Mesenchymal stem cell (in vitro differentiated cells and primary cell): ENCODE measurements around the gene IGFBP4.

Source experiments
- DNase-seq: peaks from one replicate; pipeline ENCODE4 v3.0.0-alpha.2; 2013
- H2AFZ ChIP-seq: one replicate; pipeline ENCODE4 v1.6.1; 2013; ENCODE audit warnings: low read depth, mild to moderate bottlenecking, control low read depth, inconsistent platforms, low read length, moderate library complexity
- H2AK5ac ChIP-seq: 2 replicates; pipeline ENCODE4 v1.6.1; 2013; ENCODE audit warnings: low read length, moderate library complexity, mild to moderate bottlenecking, inconsistent platforms; ENCODE audit not compliant: severe bottlenecking
- H2BK120ac ChIP-seq: one replicate; pipeline ENCODE4 v1.6.1; 2013; ENCODE audit warnings: low read depth, mild to moderate bottlenecking, inconsistent platforms, low read length, moderate library complexity
- H2BK12ac ChIP-seq, 2 experiments: one replicate each; pipeline ENCODE4 v1.6.1; 2013; ENCODE audit warnings: inconsistent platforms in 2 of 2, low read length in 2 of 2, mild to moderate bottlenecking in 2 of 2, moderate library complexity in 2 of 2, control low read depth in 1 of 2
- H2BK15ac ChIP-seq: one replicate; pipeline ENCODE4 v1.6.1; 2013; ENCODE audit warnings: mild to moderate bottlenecking, low read depth, inconsistent platforms; ENCODE audit not compliant: poor library complexity, severe bottlenecking
- H2BK5ac ChIP-seq: 2 replicates; pipeline ENCODE4 v1.6.1; 2013; ENCODE audit warnings: low read depth, mild to moderate bottlenecking, low read length, control low read depth, inconsistent platforms; ENCODE audit not compliant: poor library complexity, severe bottlenecking
- H3K14ac ChIP-seq, 2 experiments: one replicate each; pipeline ENCODE4 v1.6.1; 2013; ENCODE audit warnings: inconsistent platforms in 2 of 2, low read length in 2 of 2, control low read depth in 1 of 2, mild to moderate bottlenecking in 1 of 2, moderate library complexity in 1 of 2
- H3K18ac ChIP-seq, 2 experiments: one replicate each; pipeline ENCODE4 v1.6.1; 2013; ENCODE audit warnings: inconsistent platforms in 2 of 2, low read length in 2 of 2, control low read depth in 1 of 2, low read depth in 1 of 2, mild to moderate bottlenecking in 1 of 2
- H3K23ac ChIP-seq, 2 experiments: one replicate each; pipeline ENCODE4 v1.6.1; 2013; ENCODE audit warnings: inconsistent platforms in 2 of 2, low read length in 2 of 2, mild to moderate bottlenecking in 2 of 2, moderate library complexity in 2 of 2, control low read depth in 1 of 2
- H3K27ac ChIP-seq: 2 replicates; pipeline ENCODE4 v1.5.1; 2013; ENCODE audit warnings: mild to moderate bottlenecking, moderate library complexity, low read length, control low read depth, inconsistent platforms; ENCODE audit not compliant: poor library complexity, severe bottlenecking
- H3K27me3 ChIP-seq, 2 experiments: 2 replicates each; pipeline versions ENCODE4 v1.6.1 to v1.7.0; 2013; ENCODE audit warnings: low read length in 2 of 2, mild to moderate bottlenecking in 2 of 2, moderate library complexity in 2 of 2, control low read depth in 1 of 2, inconsistent platforms in 1 of 2; ENCODE audit not compliant: control insufficient read depth in 1 of 2, insufficient read depth in 1 of 2
- H3K36me3 ChIP-seq, 2 experiments: 2 replicates each; pipeline versions ENCODE4 v1.6.1 to v1.7.0; 2013; ENCODE audit warnings: low read length in 2 of 2, control low read depth in 1 of 2, inconsistent platforms in 1 of 2, low read depth in 1 of 2, mild to moderate bottlenecking in 1 of 2; ENCODE audit not compliant: insufficient read depth in 2 of 2, control insufficient read depth in 1 of 2
- H3K4ac ChIP-seq, 2 experiments: one replicate each; pipeline ENCODE4 v1.6.1; 2013; ENCODE audit warnings: inconsistent platforms in 2 of 2, low read length in 2 of 2, mild to moderate bottlenecking in 2 of 2, moderate library complexity in 2 of 2, control low read depth in 1 of 2, low read depth in 1 of 2
- H3K4me1 ChIP-seq: 2 replicates; pipeline ENCODE4 v1.6.1; 2013; ENCODE audit warnings: low read depth, low read length, control low read depth; ENCODE audit not compliant: control insufficient read depth, insufficient read depth
- H3K4me2 ChIP-seq: 2 replicates; pipeline ENCODE4 v1.6.1; 2013; ENCODE audit warnings: low read length, mild to moderate bottlenecking, inconsistent platforms; ENCODE audit not compliant: poor library complexity, severe bottlenecking
- H3K4me3 ChIP-seq, 2 experiments: 2 replicates each; pipeline versions ENCODE4 v1.5.1 to v1.7.0; 2013; ENCODE audit warnings: low read length in 2 of 2, mild to moderate bottlenecking in 2 of 2, control low read depth in 1 of 2, low read depth in 1 of 2; ENCODE audit not compliant: insufficient read depth in 1 of 2
- H3K79me1 ChIP-seq: replicated peaks from 2 replicates; pipeline ENCODE4 v1.6.1; 2013; ENCODE audit warnings: mild to moderate bottlenecking, control low read depth, low read length, inconsistent platforms; ENCODE audit not compliant: poor library complexity, severe bottlenecking
- H3K9ac ChIP-seq: 2 replicates; pipeline ENCODE4 v1.7.0; 2013; ENCODE audit warnings: mild to moderate bottlenecking, low read length, moderate library complexity
- H3K9me3 ChIP-seq: 2 replicates; pipeline ENCODE4 v1.7.0; 2013; ENCODE audit warnings: mild to moderate bottlenecking, low read length; ENCODE audit not compliant: control insufficient read depth
- H4K8ac ChIP-seq: one replicate; pipeline ENCODE4 v1.6.1; 2013; ENCODE audit warnings: inconsistent platforms, mild to moderate bottlenecking, low read length, moderate library complexity
- H4K91ac ChIP-seq: one replicate; pipeline ENCODE4 v1.6.1; 2013; ENCODE audit warnings: mild to moderate bottlenecking, low read length, inconsistent platforms
- WGBS: methylation state at CpG from one replicate; pipeline ENCODE4 v1.1.7; 2013; ENCODE audit warnings: mixed read lengths; 5-methylcytosine and 5-hydroxymethylcytosine counted together

The IGFBP4 gene

GRCh38 chr17:40498281-40499084 is 55.2 kb downstream of the IGFBP4 start:
- Histone ChIP-seq H3K9me3 (no peaks in the 10 kb centered on the region), H3K23ac (no peak overlapping the region), H2BK120ac (no peak overlapping the region), H3K4me2 (no peak overlapping the region), H3K18ac (no peak overlapping the region), H3K4ac (no peak overlapping the region), H2AFZ (no peak overlapping the region), H3K4me1 (peaks cover 15% of the 10 kb centered on the region), H2AK5ac (no peak overlapping the region), H3K27ac (no peak overlapping the region), H2BK5ac (no peak overlapping the region), H3K79me1 (no peaks in the 10 kb centered on the region), H3K9ac (peak overlapping the region; percentile 57), H3K4me3 (no peak overlapping the region), H4K8ac (no peak overlapping the region), H2BK15ac (no peak overlapping the region), H4K91ac (no peak overlapping the region), H2BK12ac (no peak overlapping the region), H3K36me3 (peaks cover 0 to 3% of the 10 kb centered on the region in 2 experiments), H3K14ac (no peak overlapping the region), H3K27me3 (no peaks in the 10 kb centered on the region)
- DNase-seq = no peak
- WGBS = 84% methylated on average over 9 of the region's 9 CpGs

GRCh38 chr17:40499551-40500189 is 56.4 kb downstream of the IGFBP4 start:
- H3K4me1 ChIP-seq = peaks cover 15% of the 10 kb centered on the region
- no peak overlapping the region for H3K23ac ChIP-seq
- H3K4me3 ChIP-seq = peak overlapping the region in 1 of 2 experiments; percentile 30
- peak overlapping the region; percentile 94 for H4K8ac ChIP-seq
- peaks cover 0 to 3% of the 10 kb centered on the region in 2 experiments for H3K36me3 ChIP-seq
- no peaks in the 10 kb centered on the region for H3K27me3 ChIP-seq
- H3K4ac ChIP-seq = peak overlapping the region; percentile 10 to 60
- H3K79me1 ChIP-seq = no peaks in the 10 kb centered on the region
- H2BK120ac ChIP-seq = peak overlapping the region; percentile 2
- peak overlapping the region; percentile 62 for H3K9ac ChIP-seq
- peak overlapping the region; percentile 72 to 89 for H3K18ac ChIP-seq
- WGBS = 28% methylated on average over 17 of the region's 17 CpGs
- H2AFZ ChIP-seq = no peak overlapping the region
- DNase-seq = peak; percentile 79
- H2BK15ac ChIP-seq = no peak overlapping the region
- peak overlapping the region in 1 of 2 experiments; percentile 68 for H3K14ac ChIP-seq
- no peak overlapping the region for H2BK5ac ChIP-seq
- H2AK5ac ChIP-seq = peak overlapping the region; percentile 5
- H2BK12ac ChIP-seq = peak overlapping the region; percentile 1 to 11
- H3K4me2 ChIP-seq = peak overlapping the region; percentile 59
- H3K27ac ChIP-seq = no peak overlapping the region
- H4K91ac ChIP-seq = peak overlapping the region; percentile 9
- H3K9me3 ChIP-seq = no peaks in the 10 kb centered on the region

GRCh38 chr17:40500190-40500589 is 56.9 kb downstream of the IGFBP4 start:
- Histone ChIP-seq H3K9ac (peak overlapping the region; percentile 62), H2AK5ac (peak overlapping the region; percentile 5), H3K27me3 (no peaks in the 10 kb centered on the region), H3K36me3 (peaks cover 0 to 3% of the 10 kb centered on the region in 2 experiments), H3K4me1 (peaks cover 15% of the 10 kb centered on the region), H3K4ac (peak overlapping the region in 1 of 2 experiments; percentile 60), H3K27ac (no peak overlapping the region), H3K18ac (peak overlapping the region; percentile 72 to 89), H2BK120ac (peak overlapping the region; percentile 39), H2AFZ (no peak overlapping the region), H2BK5ac (no peak overlapping the region), H4K8ac (no peak overlapping the region), H2BK12ac (peak overlapping the region; percentile 1 to 21), H3K4me2 (no peak overlapping the region), H3K14ac (no peak overlapping the region), H3K4me3 (no peak overlapping the region), H3K23ac (no peak overlapping the region), H3K9me3 (no peaks in the 10 kb centered on the region), H3K79me1 (no peaks in the 10 kb centered on the region), H4K91ac (peak overlapping the region; percentile 9), H2BK15ac (peak overlapping the region; percentile 26)
- WGBS = 91% methylated on average over 11 of the region's 11 CpGs
- no peak for DNase-seq

GRCh38 chr17:40500709-40501108 is 57.5 kb downstream of the IGFBP4 start:
- H3K79me1 ChIP-seq = no peaks in the 10 kb centered on the region
- peaks cover 0 to 3% of the 10 kb centered on the region in 2 experiments for H3K36me3 ChIP-seq
- peak overlapping the region; percentile 26 for H2BK15ac ChIP-seq
- no peak overlapping the region for H3K4me3 ChIP-seq
- no peak overlapping the region for H3K18ac ChIP-seq
- no peak overlapping the region for H3K23ac ChIP-seq
- H4K91ac ChIP-seq = no peak overlapping the region
- no peak overlapping the region for H3K4ac ChIP-seq
- DNase-seq = no peak
- peaks cover 15% of the 10 kb centered on the region for H3K4me1 ChIP-seq
- H3K27ac ChIP-seq = no peak overlapping the region
- no peak overlapping the region for H2AFZ ChIP-seq
- H4K8ac ChIP-seq = no peak overlapping the region
- H3K14ac ChIP-seq = no peak overlapping the region
- H3K9ac ChIP-seq = no peak overlapping the region
- no peak overlapping the region for H2BK5ac ChIP-seq
- H2BK12ac ChIP-seq = peak overlapping the region; percentile 1 to 64
- WGBS = 95% methylated on average over 8 of the region's 10 CpGs
- no peaks in the 10 kb centered on the region for H3K9me3 ChIP-seq
- H2BK120ac ChIP-seq = no peak overlapping the region
- no peak overlapping the region for H3K4me2 ChIP-seq
- H3K27me3 ChIP-seq = no peaks in the 10 kb centered on the region
- no peak overlapping the region for H2AK5ac ChIP-seq
